WI38 (cell line): ENCODE data around the gene GRID1.

Experiments
- H3K4me3 ChIP-seq: 2 replicates; pipeline ENCODE4 v1.5.1; 2011; ENCODE audit warnings: low read depth, mild to moderate bottlenecking, control low read depth, low read length
- TF ChIP-seq, protein P1 (sequence below): IDR thresholded peaks from 2 replicates; pipeline ENCODE4 v1.5.1; 2012; ENCODE audit warnings: low read depth, mild to moderate bottlenecking, control low read depth, low read length

Gene GRID1

DNA sequence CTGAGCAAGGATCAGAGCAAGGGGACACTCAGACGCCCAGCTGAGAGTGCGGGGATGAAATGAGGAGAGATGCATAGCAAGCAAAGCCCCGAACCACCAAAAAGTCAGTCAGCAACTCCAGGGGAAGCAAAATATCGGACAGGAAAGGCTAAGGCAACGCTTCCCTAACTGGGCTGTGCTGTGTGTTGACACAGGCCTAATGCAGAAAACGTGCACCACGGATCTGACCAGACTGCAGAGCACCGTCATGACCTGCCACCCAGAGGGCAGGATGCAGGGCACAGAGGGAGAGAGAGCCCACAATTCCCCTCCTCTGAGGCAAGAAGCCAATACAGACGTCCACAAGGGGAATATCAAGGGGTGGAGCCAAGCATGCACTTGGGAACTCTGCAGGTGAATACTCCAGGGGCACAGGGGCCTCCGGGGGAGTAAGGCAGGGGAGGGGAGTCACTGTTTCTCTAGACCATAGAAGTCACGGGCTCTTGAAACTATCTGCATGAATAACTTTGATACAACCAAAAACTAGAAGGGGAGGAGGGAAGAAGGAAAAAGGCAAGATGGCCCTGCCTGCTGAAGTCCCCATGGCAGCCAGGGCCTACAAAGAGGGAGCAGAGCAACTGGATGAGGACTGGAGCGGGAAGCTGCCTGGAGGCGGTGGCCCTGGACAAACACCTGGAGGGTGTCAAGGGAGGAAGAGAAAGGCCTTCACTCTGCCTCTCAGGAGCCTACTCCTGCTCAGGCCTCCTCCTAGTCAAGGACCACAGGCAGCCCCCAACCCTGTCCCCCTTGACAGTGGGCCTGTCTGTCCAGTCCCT, 26.2 kb downstream of the GRID1 start:
- TF ChIP-seq, protein P1, sequence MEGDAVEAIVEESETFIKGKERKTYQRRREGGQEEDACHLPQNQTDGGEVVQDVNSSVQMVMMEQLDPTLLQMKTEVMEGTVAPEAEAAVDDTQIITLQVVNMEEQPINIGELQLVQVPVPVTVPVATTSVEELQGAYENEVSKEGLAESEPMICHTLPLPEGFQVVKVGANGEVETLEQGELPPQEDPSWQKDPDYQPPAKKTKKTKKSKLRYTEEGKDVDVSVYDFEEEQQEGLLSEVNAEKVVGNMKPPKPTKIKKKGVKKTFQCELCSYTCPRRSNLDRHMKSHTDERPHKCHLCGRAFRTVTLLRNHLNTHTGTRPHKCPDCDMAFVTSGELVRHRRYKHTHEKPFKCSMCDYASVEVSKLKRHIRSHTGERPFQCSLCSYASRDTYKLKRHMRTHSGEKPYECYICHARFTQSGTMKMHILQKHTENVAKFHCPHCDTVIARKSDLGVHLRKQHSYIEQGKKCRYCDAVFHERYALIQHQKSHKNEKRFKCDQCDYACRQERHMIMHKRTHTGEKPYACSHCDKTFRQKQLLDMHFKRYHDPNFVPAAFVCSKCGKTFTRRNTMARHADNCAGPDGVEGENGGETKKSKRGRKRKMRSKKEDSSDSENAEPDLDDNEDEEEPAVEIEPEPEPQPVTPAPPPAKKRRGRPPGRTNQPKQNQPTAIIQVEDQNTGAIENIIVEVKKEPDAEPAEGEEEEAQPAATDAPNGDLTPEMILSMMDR = no peak
- no peak overlapping the region for H3K4me3 ChIP-seq

DNA sequence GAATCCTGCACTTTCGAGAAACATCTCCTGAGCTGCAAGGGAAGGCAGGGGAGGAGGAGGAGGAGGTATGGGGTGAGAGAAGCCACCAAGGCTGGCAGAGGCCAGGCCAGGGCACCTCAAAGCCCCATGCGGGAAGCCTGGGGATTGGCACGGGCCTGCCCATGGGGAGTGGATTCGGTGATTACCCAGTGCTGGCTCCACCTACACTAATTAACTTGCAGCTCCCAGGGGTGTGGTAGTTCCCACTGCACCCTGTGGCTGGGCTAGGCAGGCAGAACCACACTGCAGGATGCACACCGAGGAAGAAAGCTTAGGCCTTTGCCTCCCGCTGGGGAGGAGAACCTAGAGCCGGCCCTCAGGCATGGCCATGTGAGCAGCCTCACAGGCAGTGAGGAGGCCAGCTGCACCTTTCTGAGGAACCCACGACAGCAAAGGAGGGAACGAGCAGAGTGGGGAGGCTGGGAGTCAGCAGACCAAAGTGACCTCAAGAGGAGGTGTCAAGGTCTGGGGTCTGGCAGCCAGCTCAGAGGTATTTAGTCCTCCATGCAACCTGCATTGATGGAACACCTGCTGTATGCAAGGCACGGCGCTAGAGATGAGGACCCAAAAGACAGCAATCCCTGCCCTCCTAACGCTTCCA, 27.2 kb downstream of the GRID1 start:
- no peak overlapping the region for H3K4me3 ChIP-seq
- TF ChIP-seq, protein P1 = no peak

DNA sequence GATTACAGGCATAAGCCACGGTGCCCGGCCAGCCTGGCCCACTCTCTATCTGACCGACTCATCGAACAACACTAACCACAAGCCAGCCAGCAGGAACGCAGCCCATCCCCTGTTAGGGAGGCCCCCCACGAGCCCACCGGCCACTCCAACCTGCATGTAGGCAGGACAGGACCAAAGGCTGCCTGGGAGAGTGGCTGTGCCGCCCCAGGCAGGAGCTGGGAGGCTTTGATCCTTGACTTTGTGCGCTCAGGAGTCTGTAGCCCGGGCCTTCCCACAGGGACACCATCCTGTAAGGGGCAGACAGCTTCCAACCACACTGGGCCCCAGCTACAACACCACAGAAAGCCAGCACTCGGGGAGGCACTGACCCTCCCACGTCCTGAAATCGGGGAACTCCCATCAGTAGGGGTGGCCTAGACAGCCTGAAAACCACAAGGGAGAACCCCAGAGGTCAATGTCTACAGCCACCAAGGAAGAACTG, 29.4 kb downstream of the GRID1 start:
- no peak overlapping the region for H3K4me3 ChIP-seq
- TF ChIP-seq, protein P1 = no peak

DNA sequence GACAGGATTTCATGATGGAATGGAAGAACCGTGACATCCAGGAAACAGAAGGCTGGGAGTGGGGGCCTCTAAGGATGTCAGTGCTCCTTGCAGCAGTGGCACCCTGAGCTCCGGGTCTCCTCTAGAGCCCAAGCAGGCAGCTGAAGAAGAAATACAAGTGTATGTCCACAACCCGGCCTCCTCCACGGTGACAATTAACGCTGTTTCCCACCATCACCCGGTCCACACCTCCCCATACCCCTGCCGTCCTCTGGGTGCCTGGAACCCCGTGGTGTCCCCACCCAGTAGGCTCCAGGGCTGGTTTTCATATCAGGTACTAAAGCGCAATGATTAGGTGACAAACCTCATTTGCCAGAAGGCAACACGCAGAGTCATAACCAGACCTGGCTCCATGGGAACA, 30.3 kb downstream of the GRID1 start:
- TF ChIP-seq, protein P1 = no peak
- no peak overlapping the region for H3K4me3 ChIP-seq

DNA sequence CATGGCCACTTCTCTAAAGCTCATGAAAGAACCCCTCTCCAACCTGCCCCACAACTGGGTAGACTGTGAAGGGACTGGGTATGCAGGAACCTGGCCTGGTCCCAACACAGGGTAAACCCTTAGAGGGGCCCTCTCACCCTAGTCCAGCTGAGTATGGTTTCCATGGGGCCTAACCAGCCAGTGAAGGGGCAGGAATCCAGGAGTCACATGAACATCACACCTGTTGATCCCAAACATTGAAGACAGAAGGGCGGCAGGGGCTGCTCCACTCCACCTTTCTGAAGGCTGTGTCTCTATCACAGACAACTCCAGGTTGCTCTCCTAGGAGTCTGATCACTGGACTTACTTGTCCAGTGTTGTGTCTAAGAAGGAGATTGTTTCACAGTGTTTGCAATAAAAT, 30.8 kb downstream of the GRID1 start:
- TF ChIP-seq, protein P1 = no peak
- H3K4me3 ChIP-seq = no peak overlapping the region

DNA sequence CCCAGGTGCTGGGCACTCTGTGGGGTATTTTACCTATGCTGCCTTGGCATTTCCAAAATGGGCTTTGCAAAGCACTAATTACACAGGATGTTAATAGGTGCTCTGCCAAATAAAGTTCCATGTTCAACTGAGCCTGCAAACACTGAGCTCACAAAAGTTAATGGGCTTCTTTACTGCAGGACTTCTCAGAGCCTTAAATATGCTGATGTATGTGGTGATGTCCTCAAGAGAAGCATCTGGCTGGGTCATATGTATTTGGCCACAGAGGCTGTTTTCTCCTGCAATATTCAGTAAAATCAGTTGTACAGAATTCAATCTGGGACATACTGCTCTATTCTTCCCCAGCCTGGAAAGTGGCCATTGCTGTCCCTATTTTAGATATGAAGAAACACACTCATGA, 31.3 kb downstream of the GRID1 start:
- no peak overlapping the region for H3K4me3 ChIP-seq
- TF ChIP-seq, protein P1 = no peak

DNA sequence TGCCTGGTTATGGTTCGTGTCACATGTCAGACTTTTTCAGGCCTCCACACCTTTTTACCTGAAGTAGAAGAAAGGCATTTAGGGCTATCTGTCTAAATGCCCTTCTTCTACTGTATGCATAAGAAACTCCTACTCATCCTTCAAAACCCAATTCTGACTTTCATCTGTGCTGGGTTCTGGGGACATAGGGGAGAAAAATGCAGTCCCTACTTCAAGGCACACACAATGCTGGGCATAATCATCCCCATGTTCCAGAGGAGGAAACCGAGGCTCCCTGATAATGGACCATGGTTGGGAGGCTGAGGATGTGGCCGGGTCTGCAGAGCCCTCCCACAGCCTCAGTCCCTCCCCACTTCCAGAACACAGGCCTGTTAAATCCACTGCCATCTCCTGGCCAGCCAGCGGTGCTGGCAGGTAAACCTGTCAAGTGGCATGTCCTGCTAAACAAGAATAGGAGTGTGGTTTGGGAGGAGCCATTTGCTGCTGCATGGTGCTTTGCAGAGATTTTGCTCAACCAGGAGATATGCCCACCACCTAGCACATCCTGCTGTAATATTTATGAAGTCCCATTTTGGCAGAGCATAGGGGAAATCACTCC, 32.0 kb downstream of the GRID1 start:
- no peak overlapping the region for H3K4me3 ChIP-seq
- TF ChIP-seq, protein P1 = no peak
